HG02678 (cell line): ENCODE measurements around the gene SHROOM3.
"Not testable (repeated sequence)": the region's sequence is repeated elsewhere in the genome, so short reads cannot be mapped to it uniquely, and the experiment has no call there.

Experiments
- ATAC-seq: cut with Tn5 transposase; IDR thresholded peaks from one replicate; pipeline ENCODE4 v1.9.1; 2021; ENCODE audit warnings: mild to moderate bottlenecking, moderate library complexity; ENCODE audit not compliant: unreplicated experiment

SHROOM3 gene

DNA sequence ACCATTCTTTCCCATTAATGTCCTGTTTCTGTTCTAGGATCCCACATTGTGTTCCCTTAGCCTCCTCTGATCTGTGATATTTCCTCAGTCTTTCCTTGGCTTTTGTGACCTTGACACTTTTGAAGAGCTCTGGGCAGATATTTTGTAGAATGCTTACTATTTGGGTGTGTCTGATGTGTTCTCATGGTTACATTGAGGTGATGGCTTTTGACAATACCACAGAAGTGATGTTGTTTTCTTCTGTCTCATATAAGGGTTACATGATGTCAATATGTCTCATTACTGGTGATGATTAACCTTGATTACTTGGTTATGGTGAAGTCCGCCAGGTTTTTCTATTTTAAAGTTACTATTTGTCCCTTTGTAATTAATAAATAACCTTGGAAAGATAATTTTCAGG is 279.2 kb downstream of the SHROOM3 start:
- ATAC-seq: no peak

- no peak for ATAC-seq
Observed at GRCh38 chr4:76716020-76716419, 281.0 kb downstream of the SHROOM3 start.

DNA sequence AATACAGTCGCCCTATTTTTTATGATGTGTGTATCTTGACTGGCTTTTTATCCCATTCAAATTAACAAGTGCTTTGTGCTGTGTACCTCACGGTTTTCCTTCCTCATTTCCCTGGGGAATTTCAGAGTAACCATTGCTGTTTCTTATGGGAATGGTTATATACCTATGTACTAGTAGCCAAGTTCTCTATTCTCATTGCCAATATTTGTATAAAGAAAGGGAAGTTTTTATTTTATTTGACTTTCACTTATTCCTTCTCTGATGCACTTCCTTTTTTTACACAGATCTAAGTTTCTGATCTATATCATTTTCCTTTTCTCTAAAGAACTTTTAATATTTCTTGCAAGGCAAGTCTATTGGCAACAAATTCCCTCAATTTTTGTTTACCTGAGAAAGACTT is 281.6 kb downstream of the SHROOM3 start:
- no peak for ATAC-seq

- ATAC-seq: no peak
Observed at GRCh38 chr4:76717431-76717830, 282.4 kb downstream of the SHROOM3 start.

DNA sequence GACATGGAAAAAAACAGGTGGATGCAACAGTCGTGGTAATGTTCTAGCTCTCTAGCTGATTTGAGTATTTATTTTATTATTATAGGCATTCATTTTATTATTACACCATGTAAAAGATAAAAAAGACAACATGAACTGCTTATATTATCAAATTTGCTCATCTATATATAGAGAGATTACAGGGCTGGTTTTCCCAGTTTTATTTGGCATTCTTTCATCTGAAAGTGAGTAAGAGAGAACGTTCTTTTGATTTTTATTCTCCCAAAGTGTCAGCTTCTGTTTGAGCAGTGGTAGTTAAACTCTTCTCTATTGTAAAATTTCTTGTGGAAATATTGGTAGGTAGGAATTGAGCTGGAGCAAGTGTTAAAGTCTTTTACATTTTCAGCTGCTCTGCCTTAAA is 283.0 kb downstream of the SHROOM3 start:
- no peak for ATAC-seq

GRCh38 chr4:76718831-76719230 is 283.8 kb downstream of the SHROOM3 start:
- ATAC-seq: no peak

- no peak for ATAC-seq
Observed at GRCh38 chr4:76720121-76720520, 285.1 kb downstream of the SHROOM3 start.

DNA sequence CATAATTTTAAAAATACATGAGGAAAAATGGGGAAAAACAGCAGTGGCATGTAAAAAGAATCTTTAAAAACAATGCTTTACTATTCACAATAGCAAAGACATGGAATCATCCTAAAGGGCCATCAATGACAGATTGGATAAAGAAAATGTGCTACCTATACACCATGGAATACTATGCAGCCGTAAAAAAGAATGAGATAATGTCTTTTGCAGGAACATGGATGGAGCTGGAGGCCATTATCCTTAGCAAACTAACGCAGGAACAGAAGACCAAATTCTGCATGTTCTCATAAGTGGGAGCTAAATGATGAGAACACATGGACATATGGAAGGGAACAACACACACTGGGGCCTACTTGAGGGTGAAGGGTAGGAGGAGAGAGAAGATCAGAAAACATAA is 287.1 kb downstream of the SHROOM3 start:
- ATAC-seq: not testable (repeated sequence)

DNA sequence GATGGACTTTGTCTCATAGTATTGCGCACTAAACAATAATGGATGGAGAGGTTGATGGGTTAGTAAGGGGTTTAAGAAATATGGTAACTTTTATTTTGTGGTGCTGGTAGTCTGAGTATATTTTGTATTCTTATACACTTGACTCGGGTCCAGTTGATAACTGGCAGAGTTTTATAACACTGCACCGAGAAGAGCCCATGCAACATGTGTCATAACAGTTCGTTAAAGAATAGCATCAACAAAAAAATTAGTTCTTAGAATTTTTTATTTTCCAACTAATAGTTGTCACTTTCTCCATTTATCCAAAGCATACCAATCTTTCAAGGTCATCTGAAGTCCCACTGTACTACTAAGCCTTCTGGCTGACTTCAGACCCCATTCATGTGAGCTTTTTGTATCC is 287.8 kb downstream of the SHROOM3 start:
- no peak for ATAC-seq

DNA sequence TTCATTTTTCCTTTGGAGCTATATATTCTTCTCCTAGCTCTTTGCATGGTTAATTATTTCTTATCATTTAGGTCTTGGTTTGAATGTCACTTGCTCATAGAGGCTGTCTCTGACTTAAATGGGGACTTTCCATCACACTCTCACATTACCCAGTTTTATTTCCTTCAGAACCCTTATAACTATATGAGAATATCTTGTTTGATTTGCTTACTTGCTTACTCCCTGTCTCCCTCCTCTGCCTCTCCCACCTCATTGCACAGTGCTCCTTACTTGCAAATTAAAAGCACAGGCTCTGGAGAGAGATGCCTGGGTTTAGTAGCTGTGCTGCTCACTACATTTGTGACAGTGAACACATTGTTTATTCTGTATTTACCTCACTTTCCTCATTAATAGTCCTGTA is 288.3 kb downstream of the SHROOM3 start:
- ATAC-seq: no peak

DNA sequence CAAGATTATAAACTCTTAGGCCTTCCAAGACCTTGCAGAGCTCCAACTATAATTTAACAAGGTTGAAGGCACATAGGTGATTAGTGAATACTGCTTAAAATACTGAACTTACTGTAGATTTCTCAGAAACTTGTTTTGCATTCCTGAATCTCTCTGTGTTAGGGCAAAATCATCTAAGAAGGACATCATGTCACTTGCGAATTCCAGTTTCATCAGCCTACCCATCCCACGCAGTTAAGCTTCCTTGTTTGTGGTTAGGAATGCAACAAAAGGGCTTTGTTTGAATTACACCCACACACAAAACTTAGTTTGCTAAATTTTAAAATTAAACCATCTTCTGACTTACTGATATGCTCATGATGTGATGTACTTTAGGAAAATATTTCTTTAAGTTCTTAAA is 288.9 kb downstream of the SHROOM3 start:
- ATAC-seq: no peak

GRCh38 chr4:76725039-76725438 is 290.0 kb downstream of the SHROOM3 start:
- no peak for ATAC-seq

GRCh38 chr4:76726176-76726575 is 291.1 kb downstream of the SHROOM3 start:
- ATAC-seq: no peak

DNA sequence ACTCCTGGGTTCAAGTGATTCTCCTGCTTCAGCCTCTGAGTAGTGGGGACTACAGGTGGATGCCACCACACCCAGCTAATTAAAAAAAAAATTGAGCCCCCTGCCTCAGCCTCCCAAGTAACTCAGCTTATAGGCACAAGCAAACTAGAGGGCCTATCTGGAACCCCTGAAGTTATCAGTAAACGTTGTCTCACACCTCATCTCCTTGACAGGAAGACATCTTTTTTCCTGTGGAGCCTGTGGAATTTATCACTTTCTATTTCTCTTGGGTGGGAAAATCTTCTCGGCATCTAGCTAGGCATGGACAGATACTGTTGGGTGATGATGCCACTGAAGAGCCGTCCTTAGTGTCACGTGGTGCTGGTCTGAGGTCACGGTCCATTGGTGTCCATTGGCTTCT is 291.6 kb downstream of the SHROOM3 start:
- ATAC-seq: no peak

- ATAC-seq: not testable (repeated sequence)
Observed at GRCh38 chr4:76727934-76728333, 292.9 kb downstream of the SHROOM3 start.

GRCh38 chr4:76729460-76729859 is 294.4 kb downstream of the SHROOM3 start:
- ATAC-seq: no peak

DNA sequence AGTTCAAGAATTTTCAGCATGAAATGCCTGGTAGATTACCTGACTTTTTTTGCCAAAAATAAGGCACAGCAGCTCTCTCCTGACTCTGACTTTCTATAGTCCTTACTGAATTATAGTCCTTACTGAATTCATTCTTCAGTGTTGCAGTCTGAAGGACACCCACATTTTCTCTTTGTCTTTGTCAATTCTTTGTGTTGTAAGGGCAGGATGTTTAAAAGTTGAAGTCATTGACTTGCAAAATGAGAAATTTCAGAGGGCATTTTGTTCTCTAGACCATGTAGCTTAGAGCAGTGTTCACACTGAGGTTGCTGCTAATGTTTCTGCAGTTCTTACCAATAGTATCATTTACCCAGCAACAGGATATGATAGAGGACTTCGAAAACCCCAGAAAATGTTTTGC is 295.0 kb downstream of the SHROOM3 start:
- no peak for ATAC-seq

DNA sequence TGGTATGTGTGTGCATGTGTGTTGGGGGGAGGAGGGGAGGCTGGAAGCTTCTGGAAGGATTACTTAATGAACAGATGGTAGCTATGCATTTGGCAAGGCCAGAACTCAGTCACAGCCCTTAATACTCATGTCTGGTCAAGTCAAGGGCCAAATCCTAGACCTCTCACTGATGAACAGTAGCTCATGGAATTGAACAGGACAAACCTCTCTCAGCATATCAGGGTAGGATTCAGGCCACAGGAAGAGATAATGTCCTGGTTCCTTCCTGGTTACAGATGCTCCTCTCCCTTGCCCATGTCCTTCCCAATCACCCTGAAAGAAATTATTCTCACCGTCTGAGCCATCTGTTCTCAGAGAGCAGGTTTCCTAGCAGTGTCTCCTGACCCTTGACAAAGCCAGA is 297.2 kb downstream of the SHROOM3 start:
- ATAC-seq: no peak

- no peak for ATAC-seq
Observed at GRCh38 chr4:76733068-76733771, 298.2 kb downstream of the SHROOM3 start.

DNA sequence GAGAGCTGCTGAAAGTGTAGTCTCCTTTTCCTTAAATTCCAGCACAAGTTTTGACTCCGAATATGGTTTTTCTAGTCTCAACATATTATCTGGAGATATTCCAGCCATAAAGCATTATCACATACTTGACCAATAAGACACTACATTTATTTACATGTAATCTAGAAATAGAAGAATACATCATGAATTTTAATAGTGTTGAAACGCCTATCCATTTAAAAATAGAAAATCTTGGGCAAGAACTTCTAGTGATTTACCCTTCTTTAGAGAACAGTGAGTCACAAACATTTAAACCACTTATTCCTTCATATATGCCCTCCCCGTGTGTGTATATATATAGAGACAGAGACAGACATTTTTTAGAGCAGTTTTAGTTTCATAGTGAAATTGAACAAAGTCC is 301.4 kb downstream of the SHROOM3 start:
- no peak for ATAC-seq

DNA sequence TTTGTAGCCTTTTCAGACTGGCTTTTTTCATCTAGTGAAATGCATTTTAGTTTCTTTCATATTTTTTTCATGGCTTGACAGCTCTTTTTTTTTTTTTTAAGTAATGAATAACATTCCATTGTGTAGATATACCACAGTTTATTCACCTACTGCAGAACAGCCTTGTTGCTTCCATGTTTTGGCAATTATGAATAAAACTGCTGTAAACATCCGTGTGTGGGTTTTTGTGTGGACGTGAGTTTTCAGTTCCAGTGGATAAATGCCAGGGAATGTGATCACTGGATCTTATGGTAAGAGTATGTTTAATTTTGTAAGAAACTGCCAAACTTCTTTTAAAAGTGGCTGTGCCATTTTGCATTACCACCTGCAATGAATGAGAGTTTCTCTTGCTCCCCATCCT is 302.2 kb downstream of the SHROOM3 start:
- no peak for ATAC-seq

- ATAC-seq: no peak
Observed at GRCh38 chr4:76737771-76738085, 302.7 kb downstream of the SHROOM3 start.
